HL-60 (cell line): ENCODE measurements around the gene SBNO2.

Source experiments
- CTCF ChIP-seq: IDR thresholded peaks from one replicate; pipeline ENCODE4 v1.5.1; 2011; ENCODE audit warnings: low read length, control low read depth, inconsistent platforms; ENCODE audit not compliant: insufficient read depth
- GABPA ChIP-seq: IDR thresholded peaks from 2 replicates; pipeline ENCODE4 v1.6.1; 2012; ENCODE audit warnings: low read depth
- POLR2AphosphoS5 ChIP-seq: IDR thresholded peaks from 2 replicates; pipeline ENCODE4 v1.6.1; 2012; ENCODE audit warnings: low read depth
- SPI1 ChIP-seq: IDR thresholded peaks from 2 replicates; pipeline ENCODE4 v1.6.1; 2012; ENCODE audit warnings: low read depth, mild to moderate bottlenecking, borderline replicate concordance
- TF ChIP-seq, protein P1 (sequence below): IDR thresholded peaks from 2 replicates; pipeline ENCODE4 v1.6.1; 2012; ENCODE audit warnings: low read depth; ENCODE audit not compliant: insufficient replicate concordance

GRCh38 chr19:1162404-1163282, 11.4 kb downstream of the SBNO2 start:
- TF ChIP-seq POLR2AphosphoS5, result no peak
- TF ChIP-seq CTCF, result no peak
- TF ChIP-seq, protein P1, sequence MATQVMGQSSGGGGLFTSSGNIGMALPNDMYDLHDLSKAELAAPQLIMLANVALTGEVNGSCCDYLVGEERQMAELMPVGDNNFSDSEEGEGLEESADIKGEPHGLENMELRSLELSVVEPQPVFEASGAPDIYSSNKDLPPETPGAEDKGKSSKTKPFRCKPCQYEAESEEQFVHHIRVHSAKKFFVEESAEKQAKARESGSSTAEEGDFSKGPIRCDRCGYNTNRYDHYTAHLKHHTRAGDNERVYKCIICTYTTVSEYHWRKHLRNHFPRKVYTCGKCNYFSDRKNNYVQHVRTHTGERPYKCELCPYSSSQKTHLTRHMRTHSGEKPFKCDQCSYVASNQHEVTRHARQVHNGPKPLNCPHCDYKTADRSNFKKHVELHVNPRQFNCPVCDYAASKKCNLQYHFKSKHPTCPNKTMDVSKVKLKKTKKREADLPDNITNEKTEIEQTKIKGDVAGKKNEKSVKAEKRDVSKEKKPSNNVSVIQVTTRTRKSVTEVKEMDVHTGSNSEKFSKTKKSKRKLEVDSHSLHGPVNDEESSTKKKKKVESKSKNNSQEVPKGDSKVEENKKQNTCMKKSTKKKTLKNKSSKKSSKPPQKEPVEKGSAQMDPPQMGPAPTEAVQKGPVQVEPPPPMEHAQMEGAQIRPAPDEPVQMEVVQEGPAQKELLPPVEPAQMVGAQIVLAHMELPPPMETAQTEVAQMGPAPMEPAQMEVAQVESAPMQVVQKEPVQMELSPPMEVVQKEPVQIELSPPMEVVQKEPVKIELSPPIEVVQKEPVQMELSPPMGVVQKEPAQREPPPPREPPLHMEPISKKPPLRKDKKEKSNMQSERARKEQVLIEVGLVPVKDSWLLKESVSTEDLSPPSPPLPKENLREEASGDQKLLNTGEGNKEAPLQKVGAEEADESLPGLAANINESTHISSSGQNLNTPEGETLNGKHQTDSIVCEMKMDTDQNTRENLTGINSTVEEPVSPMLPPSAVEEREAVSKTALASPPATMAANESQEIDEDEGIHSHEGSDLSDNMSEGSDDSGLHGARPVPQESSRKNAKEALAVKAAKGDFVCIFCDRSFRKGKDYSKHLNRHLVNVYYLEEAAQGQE, result no peak
- TF ChIP-seq GABPA, result no peak
- TF ChIP-seq SPI1, result no peak
